ENCODE data around the gene DOCK1. TPM values are rescaled to one million over a fixed set of nuclear protein-coding genes. Genes with fewer than 3 reads are reported as not detected.

DOCK1 gene
- polyA plus RNA-seq, 1 of the 3 experiments (the other 2 are of a cell fraction): 15.5 TPM

DNA sequence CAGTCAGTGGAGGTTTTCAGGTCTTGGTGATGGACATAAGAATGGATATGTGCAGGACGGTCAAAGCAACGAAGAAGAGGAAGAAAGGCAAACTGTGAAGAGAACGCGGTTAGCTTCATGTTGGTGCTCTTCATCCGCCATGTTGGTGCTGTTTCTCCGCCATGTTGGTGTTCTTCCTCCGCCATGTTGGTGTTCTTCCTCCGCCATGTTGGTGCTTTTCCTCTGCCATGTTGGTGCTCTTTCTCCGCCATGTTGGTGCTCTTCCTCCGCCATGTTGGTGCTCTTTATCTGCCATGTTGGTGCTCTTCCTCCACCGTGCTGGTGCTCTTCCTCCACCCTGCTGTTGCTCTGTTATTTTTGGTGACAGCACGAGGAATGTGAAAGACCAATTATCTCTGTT is 95.4 kb downstream of the DOCK1 start:
- Histone ChIP-seq H3K9ac (no peak overlapping the region), H4K20me1 (ENCODE audit: insufficient read depth) (no peaks in the 10 kb centered on the region), H3K27ac (ENCODE audit: low read depth in 2 of 2, low read length in 1 of 2) (no peak overlapping the region), H3F3A (replicated peaks; ENCODE audit: insufficient read depth) (no peaks in the 10 kb centered on the region), H3K27me3 (ENCODE audit: insufficient read depth) (no peaks in the 10 kb centered on the region), H3K4me2 (no peak overlapping the region), H3K9me2 (no peaks in the 10 kb centered on the region), H3K36me3 (replicated peaks in 1 of 2; ENCODE audit: control insufficient read depth in 1 of 2, insufficient read depth in 2 of 2, low read length in 1 of 2) (peaks cover 34 to 45% of the 10 kb centered on the region in 2 experiments), H3K4me1 (ENCODE audit: control insufficient read depth in 1 of 2, insufficient read depth in 2 of 2, low read depth in 1 of 2, low read length in 1 of 2) (no peaks in the 10 kb centered on the region), H3K9me3 (no peaks in the 10 kb centered on the region), H3K4me3 (ENCODE audit: low read depth in 2 of 2, low read length in 1 of 2) (no peak overlapping the region), H3K79me2 (ENCODE audit: insufficient read depth) (no peaks in the 10 kb centered on the region), H2AFZ (ENCODE audit: low read depth) (no peak overlapping the region)
- DNase-seq: no peak
- TF ChIP-seq YY1 (IDR thresholded peaks at IDR 0.05; ENCODE audit: low read depth) (no peak), TAF1 (IDR thresholded peaks at IDR 0.05; ENCODE audit: borderline replicate concordance, low read depth, low read length) (no peak), POLR2AphosphoS5 (IDR thresholded peaks at IDR 0.05; ENCODE audit: low read depth, low read length) (no peak), RXRA (IDR thresholded peaks at IDR 0.05; ENCODE audit: borderline replicate concordance, low read depth) (no peak), FOXM1 (IDR thresholded peaks at IDR 0.05; ENCODE audit: low read depth) (no peak), RAD21 (IDR thresholded peaks at IDR 0.05; ENCODE audit: low read length) (no peak), FOSL2 (IDR thresholded peaks at IDR 0.05; ENCODE audit: borderline replicate concordance, low read depth) (no peak), EZH2phosphoT487 (IDR thresholded peaks at IDR 0.05; ENCODE audit: borderline replicate concordance, low read depth) (no peak), JUND (IDR thresholded peaks at IDR 0.05) (no peak)
- TF ChIP-seq, protein P1, sequence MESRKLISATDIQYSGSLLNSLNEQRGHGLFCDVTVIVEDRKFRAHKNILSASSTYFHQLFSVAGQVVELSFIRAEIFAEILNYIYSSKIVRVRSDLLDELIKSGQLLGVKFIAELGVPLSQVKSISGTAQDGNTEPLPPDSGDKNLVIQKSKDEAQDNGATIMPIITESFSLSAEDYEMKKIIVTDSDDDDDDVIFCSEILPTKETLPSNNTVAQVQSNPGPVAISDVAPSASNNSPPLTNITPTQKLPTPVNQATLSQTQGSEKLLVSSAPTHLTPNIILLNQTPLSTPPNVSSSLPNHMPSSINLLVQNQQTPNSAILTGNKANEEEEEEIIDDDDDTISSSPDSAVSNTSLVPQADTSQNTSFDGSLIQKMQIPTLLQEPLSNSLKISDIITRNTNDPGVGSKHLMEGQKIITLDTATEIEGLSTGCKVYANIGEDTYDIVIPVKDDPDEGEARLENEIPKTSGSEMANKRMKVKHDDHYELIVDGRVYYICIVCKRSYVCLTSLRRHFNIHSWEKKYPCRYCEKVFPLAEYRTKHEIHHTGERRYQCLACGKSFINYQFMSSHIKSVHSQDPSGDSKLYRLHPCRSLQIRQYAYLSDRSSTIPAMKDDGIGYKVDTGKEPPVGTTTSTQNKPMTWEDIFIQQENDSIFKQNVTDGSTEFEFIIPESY (IDR thresholded peaks at IDR 0.05; ENCODE audit: borderline replicate concordance, low read depth): no peak
- TF ChIP-seq, protein P2, sequence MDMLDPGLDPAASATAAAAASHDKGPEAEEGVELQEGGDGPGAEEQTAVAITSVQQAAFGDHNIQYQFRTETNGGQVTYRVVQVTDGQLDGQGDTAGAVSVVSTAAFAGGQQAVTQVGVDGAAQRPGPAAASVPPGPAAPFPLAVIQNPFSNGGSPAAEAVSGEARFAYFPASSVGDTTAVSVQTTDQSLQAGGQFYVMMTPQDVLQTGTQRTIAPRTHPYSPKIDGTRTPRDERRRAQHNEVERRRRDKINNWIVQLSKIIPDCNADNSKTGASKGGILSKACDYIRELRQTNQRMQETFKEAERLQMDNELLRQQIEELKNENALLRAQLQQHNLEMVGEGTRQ (IDR thresholded peaks at IDR 0.05; ENCODE audit: borderline replicate concordance, low read depth, low read length): no peak
- TF ChIP-seq, protein P3, sequence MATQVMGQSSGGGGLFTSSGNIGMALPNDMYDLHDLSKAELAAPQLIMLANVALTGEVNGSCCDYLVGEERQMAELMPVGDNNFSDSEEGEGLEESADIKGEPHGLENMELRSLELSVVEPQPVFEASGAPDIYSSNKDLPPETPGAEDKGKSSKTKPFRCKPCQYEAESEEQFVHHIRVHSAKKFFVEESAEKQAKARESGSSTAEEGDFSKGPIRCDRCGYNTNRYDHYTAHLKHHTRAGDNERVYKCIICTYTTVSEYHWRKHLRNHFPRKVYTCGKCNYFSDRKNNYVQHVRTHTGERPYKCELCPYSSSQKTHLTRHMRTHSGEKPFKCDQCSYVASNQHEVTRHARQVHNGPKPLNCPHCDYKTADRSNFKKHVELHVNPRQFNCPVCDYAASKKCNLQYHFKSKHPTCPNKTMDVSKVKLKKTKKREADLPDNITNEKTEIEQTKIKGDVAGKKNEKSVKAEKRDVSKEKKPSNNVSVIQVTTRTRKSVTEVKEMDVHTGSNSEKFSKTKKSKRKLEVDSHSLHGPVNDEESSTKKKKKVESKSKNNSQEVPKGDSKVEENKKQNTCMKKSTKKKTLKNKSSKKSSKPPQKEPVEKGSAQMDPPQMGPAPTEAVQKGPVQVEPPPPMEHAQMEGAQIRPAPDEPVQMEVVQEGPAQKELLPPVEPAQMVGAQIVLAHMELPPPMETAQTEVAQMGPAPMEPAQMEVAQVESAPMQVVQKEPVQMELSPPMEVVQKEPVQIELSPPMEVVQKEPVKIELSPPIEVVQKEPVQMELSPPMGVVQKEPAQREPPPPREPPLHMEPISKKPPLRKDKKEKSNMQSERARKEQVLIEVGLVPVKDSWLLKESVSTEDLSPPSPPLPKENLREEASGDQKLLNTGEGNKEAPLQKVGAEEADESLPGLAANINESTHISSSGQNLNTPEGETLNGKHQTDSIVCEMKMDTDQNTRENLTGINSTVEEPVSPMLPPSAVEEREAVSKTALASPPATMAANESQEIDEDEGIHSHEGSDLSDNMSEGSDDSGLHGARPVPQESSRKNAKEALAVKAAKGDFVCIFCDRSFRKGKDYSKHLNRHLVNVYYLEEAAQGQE (IDR thresholded peaks at IDR 0.05; ENCODE audit: low read depth, low read length): no peak
- TF ChIP-seq, protein P4, sequence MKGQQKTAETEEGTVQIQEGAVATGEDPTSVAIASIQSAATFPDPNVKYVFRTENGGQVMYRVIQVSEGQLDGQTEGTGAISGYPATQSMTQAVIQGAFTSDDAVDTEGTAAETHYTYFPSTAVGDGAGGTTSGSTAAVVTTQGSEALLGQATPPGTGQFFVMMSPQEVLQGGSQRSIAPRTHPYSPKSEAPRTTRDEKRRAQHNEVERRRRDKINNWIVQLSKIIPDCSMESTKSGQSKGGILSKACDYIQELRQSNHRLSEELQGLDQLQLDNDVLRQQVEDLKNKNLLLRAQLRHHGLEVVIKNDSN (IDR thresholded peaks at IDR 0.05; ENCODE audit: borderline replicate concordance, low read depth): no peak
- ChIA-PET POLR2A (interaction anchor here (0.6 kb wide), 1 partner anchor 453 kb away, joined by 3 read pairs; no protein-coding TSS in a partner anchor), CTCF (no interaction called here)
- 98% methylated on average over 12 of the region's 12 CpGs for WGBS (ENCODE audit: low lambda C conversion rate)

Data from SK-N-SH (cell line).